ENCODE measurements around the gene ZBTB8OS. TPM values are rescaled to one million over a fixed set of nuclear protein-coding genes. Genes with fewer than 3 reads are reported as not detected.

Gene ZBTB8OS
- total RNA-seq, 1 experiment from 2014 or later: 52.5 TPM

GRCh38 chr1:32651461-32652073 is 1.2 kb upstream of the ZBTB8OS start:
- TF ChIP-seq, protein P1, sequence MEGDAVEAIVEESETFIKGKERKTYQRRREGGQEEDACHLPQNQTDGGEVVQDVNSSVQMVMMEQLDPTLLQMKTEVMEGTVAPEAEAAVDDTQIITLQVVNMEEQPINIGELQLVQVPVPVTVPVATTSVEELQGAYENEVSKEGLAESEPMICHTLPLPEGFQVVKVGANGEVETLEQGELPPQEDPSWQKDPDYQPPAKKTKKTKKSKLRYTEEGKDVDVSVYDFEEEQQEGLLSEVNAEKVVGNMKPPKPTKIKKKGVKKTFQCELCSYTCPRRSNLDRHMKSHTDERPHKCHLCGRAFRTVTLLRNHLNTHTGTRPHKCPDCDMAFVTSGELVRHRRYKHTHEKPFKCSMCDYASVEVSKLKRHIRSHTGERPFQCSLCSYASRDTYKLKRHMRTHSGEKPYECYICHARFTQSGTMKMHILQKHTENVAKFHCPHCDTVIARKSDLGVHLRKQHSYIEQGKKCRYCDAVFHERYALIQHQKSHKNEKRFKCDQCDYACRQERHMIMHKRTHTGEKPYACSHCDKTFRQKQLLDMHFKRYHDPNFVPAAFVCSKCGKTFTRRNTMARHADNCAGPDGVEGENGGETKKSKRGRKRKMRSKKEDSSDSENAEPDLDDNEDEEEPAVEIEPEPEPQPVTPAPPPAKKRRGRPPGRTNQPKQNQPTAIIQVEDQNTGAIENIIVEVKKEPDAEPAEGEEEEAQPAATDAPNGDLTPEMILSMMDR (IDR thresholded peaks at IDR 0.05; ENCODE audit: insufficient read depth in 1 of 2, low read depth in 1 of 2, low read length in 1 of 2, severe bottlenecking in 1 of 2, unreplicated experiment in 1 of 2): no peak
- Mint-ChIP-seq H3K9me3 (ENCODE audit: unreplicated experiment) (no peaks in the 10 kb centered on the region), H3K27ac (ENCODE audit: unreplicated experiment) (peak overlapping the region; percentile 92), H3K4me1 (ENCODE audit: low read depth, unreplicated experiment) (no peaks in the 10 kb centered on the region), H3K4me3 (ENCODE audit: unreplicated experiment) (peak overlapping the region; percentile 83), H3K27me3 (ENCODE audit: insufficient read depth, unreplicated experiment) (no peaks in the 10 kb centered on the region), H3K36me3 (ENCODE audit: insufficient read depth, unreplicated experiment) (peaks cover 52% of the 10 kb centered on the region)
- intact Hi-C loops (cut with micrococcal nuclease; ENCODE audit: unreplicated experiment): no loop called here
- Histone ChIP-seq H3K9me3 (no peaks in the 10 kb centered on the region), H3K36me3 (ENCODE audit: control insufficient read depth, insufficient read depth, low read length) (no peaks in the 10 kb centered on the region; the same call in 1 of the 2 replicates), H3K27me3 (replicated peaks; ENCODE audit: control insufficient read depth, insufficient read depth, low read length) (no peaks in the 10 kb centered on the region), H3K4me3 (ENCODE audit: low read depth, low read length) (peak overlapping the region; percentile 80), H3K4me1 (0 out of 2 replicates have a peak, but pooled peaks cover 7% of the 10 kb centered on the region)
- BruUV-seq (replicated peaks): no TSS peak
- POLR2A ChIA-PET: interaction anchor here (0.6 to 1.2 kb wide), 4 partner anchors 9 to 315 kb away, joined by 4 to 10 read pairs (median 5); partner anchors contain the start of genes BSDC1 and MARCKSL1
- peak in 1 of 2 experiments; percentile 36 for DNase-seq
- CTCF ChIA-PET: interaction anchor here (0.7 to 0.9 kb wide), 2 partner anchors 254 to 300 kb away, joined by 3 read pairs; no protein-coding TSS in a partner anchor

GRCh38 chr1:32650752-32651460 is 556 bp upstream of the ZBTB8OS start, which contains the start of gene RBBP4:
Gene RBBP4, plus strand, starts transcription at chr1:32651208. Its CDS starts 99 bp downstream, at chr1:32651307.
- Mint-ChIP-seq H3K27me3 (ENCODE audit: insufficient read depth, unreplicated experiment) (no peaks in the 10 kb centered on the region), H3K4me3 (ENCODE audit: unreplicated experiment) (peak within 1 kb of the TSS; percentile 83), H3K27ac (ENCODE audit: unreplicated experiment) (peak within 1 kb of the TSS; percentile 92), H3K4me1 (ENCODE audit: low read depth, unreplicated experiment) (no peaks in the 10 kb centered on the region), H3K9me3 (ENCODE audit: unreplicated experiment) (no peaks in the 10 kb centered on the region), H3K36me3 (ENCODE audit: insufficient read depth, unreplicated experiment) (peaks cover 46% of the 10 kb centered on the region)
- BruUV-seq (replicated peaks): no TSS peak
- peak; percentile 94 to 97 for DNase-seq
- Histone ChIP-seq H3K4me3 (ENCODE audit: low read depth, low read length) (peak within 1 kb of the TSS; percentile 80), H3K9me3 (no peaks in the 10 kb centered on the region), H3K36me3 (ENCODE audit: control insufficient read depth, insufficient read depth, low read length) (no peaks in the 10 kb centered on the region; the same call in 1 of the 2 replicates), H3K27me3 (replicated peaks; ENCODE audit: control insufficient read depth, insufficient read depth, low read length) (no peaks in the 10 kb centered on the region), H3K4me1 (0 out of 2 replicates have a peak, but pooled peaks cover 7% of the 10 kb centered on the region)
- ChIA-PET CTCF (interaction anchor here (0.7 to 0.9 kb wide), 2 partner anchors 253 to 300 kb away, joined by 3 read pairs; no protein-coding TSS in a partner anchor), POLR2A (interaction anchor here (0.5 to 1.2 kb wide), 5 partner anchors 9 to 506 kb away, joined by 4 to 10 read pairs (median 5); partner anchors contain the start of genes BSDC1 and MARCKSL1)
- TF ChIP-seq, protein P1 (IDR thresholded peaks at IDR 0.05; ENCODE audit: insufficient read depth in 1 of 2, low read depth in 1 of 2, low read length in 1 of 2, severe bottlenecking in 1 of 2, unreplicated experiment in 1 of 2): no peak
- intact Hi-C loops (cut with micrococcal nuclease; ENCODE audit: unreplicated experiment): no loop called here

DNA sequence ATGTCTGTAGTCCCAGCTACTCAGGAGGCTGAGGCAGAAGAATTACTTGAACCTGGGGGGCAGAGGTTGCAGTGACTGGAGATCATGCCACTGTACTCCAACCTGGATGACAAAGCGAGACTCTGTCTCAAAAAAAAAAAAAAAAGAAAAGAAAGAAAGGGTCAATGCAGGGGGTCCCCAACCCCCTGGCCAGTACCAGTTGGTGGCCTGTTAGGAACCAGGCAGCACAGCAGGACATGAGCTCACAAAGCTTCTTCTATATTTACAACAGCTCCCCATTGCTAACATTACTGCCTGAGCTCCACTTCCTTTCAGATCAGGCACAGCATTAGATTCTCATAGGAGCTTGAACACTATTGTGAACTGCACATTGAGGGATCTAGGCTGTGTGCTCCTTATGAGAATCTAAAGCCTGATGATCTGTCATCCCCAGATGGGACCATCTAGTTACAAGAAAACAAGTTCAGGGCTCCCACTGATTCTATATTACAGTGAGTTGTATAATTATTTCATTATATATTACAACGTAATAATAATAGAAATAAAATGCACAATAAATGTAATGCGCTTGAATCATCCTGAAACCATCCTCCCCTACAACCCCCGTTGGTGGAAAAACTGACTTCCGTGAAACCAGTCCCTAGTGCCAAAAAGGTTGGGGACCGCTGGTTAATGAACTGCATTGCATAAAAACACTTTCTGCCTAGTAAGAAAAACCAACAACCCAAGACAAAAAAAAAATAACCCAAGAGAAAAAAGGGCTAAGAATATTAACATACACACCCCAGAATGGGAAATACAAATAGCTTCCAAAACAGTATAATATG is 2.8 kb downstream of the ZBTB8OS start:
- H3K27me3 Mint-ChIP-seq (ENCODE audit: insufficient read depth, unreplicated experiment): no peaks in the 10 kb centered on the region
- Histone ChIP-seq H3K9me3 (no peaks in the 10 kb centered on the region), H3K4me1 (no peaks in the 10 kb centered on the region), H3K4me3 (ENCODE audit: low read depth, low read length) (no peak overlapping the region), H3K27me3 (replicated peaks; ENCODE audit: control insufficient read depth, insufficient read depth, low read length) (no peaks in the 10 kb centered on the region), H3K36me3 (ENCODE audit: control insufficient read depth, insufficient read depth, low read length) (no peaks in the 10 kb centered on the region)
- intact Hi-C loops (cut with micrococcal nuclease; ENCODE audit: unreplicated experiment): no loop called here
- no peak overlapping the region for H3K27ac Mint-ChIP-seq (ENCODE audit: unreplicated experiment)
- H3K36me3 Mint-ChIP-seq (ENCODE audit: insufficient read depth, unreplicated experiment): peaks cover 12% of the 10 kb centered on the region
- no peaks in the 10 kb centered on the region for H3K9me3 Mint-ChIP-seq (ENCODE audit: unreplicated experiment)
- ChIA-PET POLR2A (no interaction called here), CTCF (no interaction called here)
- no peak overlapping the region for H3K4me3 Mint-ChIP-seq (ENCODE audit: unreplicated experiment)
- BruUV-seq (replicated peaks): no TSS peak
- TF ChIP-seq, protein P1 (IDR thresholded peaks at IDR 0.05; ENCODE audit: insufficient read depth in 1 of 2, low read depth in 1 of 2, low read length in 1 of 2, severe bottlenecking in 1 of 2, unreplicated experiment in 1 of 2): no peak
- DNase-seq: no peak
- no peaks in the 10 kb centered on the region for H3K4me1 Mint-ChIP-seq (ENCODE audit: low read depth, unreplicated experiment)

All from Caco-2 (cell line).